Choroid plexus epithelial cell (primary cell): ENCODE results near the gene USHBP1.
"Not testable (repeated sequence)": the region's sequence is repeated elsewhere in the genome, so short reads cannot be mapped to it uniquely, and the experiment has no call there.

Experiments used
- DNase-seq: peaks from one replicate; pipeline ENCODE4 v3.0.0-alpha.2; 2010; ENCODE audit warnings: low read depth
- H3K4me3 ChIP-seq: 2 replicates; pipeline ENCODE4 v1.5.1; 2011; ENCODE audit warnings: low read depth, mild to moderate bottlenecking, control low read depth, low read length, moderate library complexity
- CTCF ChIP-seq: conservative IDR thresholded peaks from 2 replicates; pipeline ENCODE4 v1.5.1; 2011; ENCODE audit warnings: low read depth, mild to moderate bottlenecking, control low read depth, inconsistent platforms, low read length, moderate library complexity

The USHBP1 gene

DNA sequence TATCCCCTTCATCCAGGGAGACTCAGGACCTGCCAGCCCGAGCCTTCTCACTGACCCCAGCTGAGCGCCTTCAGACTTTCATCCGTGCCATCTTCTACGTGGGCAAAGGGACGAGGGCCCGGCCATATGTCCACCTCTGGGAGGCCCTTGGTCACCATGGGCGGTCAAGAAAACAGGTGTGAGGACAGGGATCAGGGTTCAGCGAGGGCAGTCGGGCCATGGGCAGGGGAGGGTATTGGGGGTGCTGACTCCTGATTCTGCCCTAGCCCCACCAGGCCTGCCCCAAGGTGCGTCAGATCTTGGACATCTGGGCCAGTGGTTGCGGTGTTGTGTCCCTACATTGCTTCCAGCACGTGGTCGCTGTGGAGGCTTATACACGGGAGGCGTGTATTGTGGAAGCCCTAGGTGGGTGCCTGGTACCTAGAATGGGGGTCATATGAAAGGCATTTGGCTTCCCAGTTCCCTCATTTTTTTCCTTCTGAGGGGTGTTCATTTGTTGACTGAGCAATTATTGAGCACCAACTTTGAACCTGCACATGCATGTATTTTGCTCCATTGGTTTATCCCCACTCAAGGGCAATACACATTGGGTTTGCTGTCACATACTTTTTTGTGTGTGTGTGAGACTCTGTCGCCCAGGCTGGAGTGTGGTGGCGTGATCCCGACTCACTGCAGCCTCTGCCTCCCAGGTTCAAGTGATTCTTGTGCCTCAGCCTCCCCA, 21.0 kb upstream of the USHBP1 start:
- H3K4me3 ChIP-seq = no peak overlapping the region
- DNase-seq = no peak
- no peak for TF ChIP-seq CTCF

GRCh38 chr19:17283504-17283996, 19.0 kb upstream of the USHBP1 start:
- peak; percentile 2 for TF ChIP-seq CTCF
- DNase-seq = no peak
- no peak overlapping the region for H3K4me3 ChIP-seq

GRCh38 chr19:17282488-17283125, 18.1 kb upstream of the USHBP1 start:
- peak; percentile 75 for DNase-seq
- TF ChIP-seq CTCF = peak; percentile 85
- H3K4me3 ChIP-seq = peak overlapping the region; percentile 45

GRCh38 chr19:17281391-17282304, 17.1 kb upstream of the USHBP1 start, which contains the start of gene ANKLE1:
TSS of gene ANKLE1 (plus strand) at chr19:17281901. CDS start at chr19:17281921, 20 bp downstream.
- DNase-seq = no peak
- H3K4me3 ChIP-seq = peak within 1 kb of the TSS; percentile 46
- TF ChIP-seq CTCF = no peak

GRCh38 chr19:17279436-17279835, 14.9 kb upstream of the USHBP1 start:
- H3K4me3 ChIP-seq = no peak overlapping the region
- TF ChIP-seq CTCF = no peak
- no peak for DNase-seq

DNA sequence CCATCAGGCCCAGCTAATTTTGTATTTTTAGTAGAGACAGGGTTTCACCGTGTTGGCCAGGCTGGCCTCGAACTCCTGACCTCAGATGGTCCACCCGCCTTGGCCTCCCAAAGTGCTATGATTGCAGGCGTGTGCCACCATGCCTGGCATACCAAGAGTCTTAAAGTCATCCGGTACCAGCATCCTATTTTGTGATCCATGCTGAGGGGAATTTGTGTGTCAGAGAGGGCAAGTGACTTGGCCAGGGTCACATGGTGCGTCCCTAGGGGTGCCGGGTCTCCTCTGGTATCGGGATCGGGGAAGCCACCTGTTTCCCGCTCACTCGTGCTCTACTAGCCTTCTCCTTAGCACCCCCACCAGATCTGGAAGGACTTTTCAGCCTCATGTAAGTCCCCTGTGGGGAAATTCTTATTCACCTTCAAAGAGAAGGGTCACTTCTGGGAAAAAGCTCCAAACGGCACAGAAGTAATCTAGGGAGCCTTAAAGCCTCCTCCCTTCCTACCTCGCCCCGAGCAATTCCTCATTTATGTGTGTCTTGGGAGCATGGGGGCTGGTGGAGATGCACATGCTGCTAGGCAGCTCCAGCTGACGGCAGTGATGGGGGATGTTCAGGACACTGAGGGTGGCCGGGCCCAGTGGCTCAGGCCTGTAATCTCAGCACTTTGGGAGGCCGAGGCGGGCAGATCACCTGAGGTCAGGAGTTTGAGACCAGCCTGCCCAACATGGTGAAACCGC, 11.1 kb upstream of the USHBP1 start:
- DNase-seq = no peak
- TF ChIP-seq CTCF = no peak
- H3K4me3 ChIP-seq = no peak overlapping the region

- not testable (repeated sequence) for DNase-seq
Observed at GRCh38 chr19:17274892-17275291, 10.3 kb upstream of the USHBP1 start.

More at GRCh38 chr19:17274892-17275291, 10.3 kb upstream of the USHBP1 start:
- H3K4me3 ChIP-seq = not testable (repeated sequence)
